K562 (cell line): ENCODE results near the gene JUN. TPM values are rescaled to one million over a fixed set of nuclear protein-coding genes. Genes with fewer than 3 reads are reported as not detected.

Experiments
- CTCF ChIP-seq, 3 experiments: IDR thresholded peaks in 2 of 3; conservative IDR thresholded peaks in 1 of 3; 2 replicates each; pipeline ENCODE4 v1.5.1; 2011 to 2012; ENCODE audit warnings: low read length in 3 of 3, mild to moderate bottlenecking in 3 of 3, control low read depth in 2 of 3, improper control_type of control experiment in 1 of 3, inconsistent platforms in 1 of 3, low read depth in 1 of 3, mixed read lengths in 1 of 3, moderate library complexity in 1 of 3; ENCODE audit not compliant: insufficient read depth in 2 of 3
- CUX1 ChIP-seq: fragments of 200-800 bp; sonication (Bioruptor generic); IDR thresholded peaks from 2 replicates; pipeline ENCODE4 v1.6.1; 2016; ENCODE audit warnings: missing genetic modification characterization, missing compliant biosample characterization
- SMC3 ChIP-seq: conservative IDR thresholded peaks from 2 replicates; pipeline ENCODE4 v1.6.1; 2011; ENCODE audit warnings: low read depth, low read length, improper control_type of control experiment; ENCODE audit not compliant: insufficient read depth
- polyA plus RNA-seq, 8 experiments: library from polyadenylated mRNA; depleted of rRNA in 4 of 8; stranded (reverse) in 5 of 8; unstranded in 3 of 8; fragments of >200 nt; fragmentation: Nextera tagmentation in 2 of 8; fragmentation: Illumina TruSeq in 1 of 8; extraction: Ambion mirVana in 2 of 8; extraction: Trizol in 1 of 8; gene quantifications; 2 replicates each; pipeline versions ENCODE4 v1.2.1 to v1.2.3, GENCODE V29; 2011 to 2014; ENCODE audit warnings: inconsistent platforms in 1 of 8, missing spikeins in 1 of 8
- total RNA-seq, 7 experiments: library from RNA; depleted of rRNA in 6 of 7; stranded (reverse); fragments of >200 nt in 6 of 7; fragmentation: Illumina TruSeq in 2 of 7; extraction: Trizol in 2 of 7; gene quantifications; 2 replicates each; pipeline versions ENCODE4 v1.2.1 to v1.2.3, GENCODE V29; 2011 to 2021; ENCODE audit warnings: low replicate concordance in 1 of 7

Gene JUN
- total and polyA plus RNA-seq, 9 of the 15 experiments (the other 6 are each of a cell fraction or from before 2014, with no cell fraction given), result 0.32 to 23.4 (median 4.0) TPM

GRCh38 chr1:58739856-58740466 is 43.9 kb downstream of the JUN start (continued):
- TF ChIP-seq CUX1 (CRISPR knock-in tag), result no peak
- TF ChIP-seq SMC3, result peak; percentile 75
- peak; percentile 63 to 93 (median 64); a peak in 5 of 6 replicates for TF ChIP-seq CTCF (IDR thresholded peaks at IDR 0.05 in 2 of 3, conservative IDR thresholded peaks at IDR 0.05 in 1 of 3; ENCODE audit: insufficient read depth in 2 of 3, low read depth in 1 of 3, low read length in 3 of 3)
- TF ChIP-seq, all 486 proteins: peak for 7
